Ishikawa (cell line): ENCODE results near the gene DHDDS.

Experiments used
- CEBPB ChIP-seq: IDR thresholded peaks from 2 replicates; pipeline ENCODE4 v1.6.1; 2012
- CREB1 ChIP-seq: IDR thresholded peaks from 2 replicates; pipeline ENCODE4 v1.6.1; 2012; ENCODE audit warnings: low read depth
- EGR1 ChIP-seq: IDR thresholded peaks from 2 replicates; pipeline ENCODE4 v1.6.1; 2012
- EP300 ChIP-seq: IDR thresholded peaks from 2 replicates; pipeline ENCODE4 v1.6.1; 2012; ENCODE audit warnings: borderline replicate concordance
- NFIC ChIP-seq: IDR thresholded peaks from 2 replicates; pipeline ENCODE4 v1.6.1; 2012
- RAD21 ChIP-seq: IDR thresholded peaks from 2 replicates; pipeline ENCODE4 v1.6.1; 2012; ENCODE audit warnings: low read depth
- TAF1 ChIP-seq: IDR thresholded peaks from 2 replicates; pipeline ENCODE4 v1.6.1; 2012; ENCODE audit warnings: low read depth, mild to moderate bottlenecking
- TEAD4 ChIP-seq: IDR thresholded peaks from 2 replicates; pipeline ENCODE4 v1.6.1; 2012
- YY1 ChIP-seq: IDR thresholded peaks from 2 replicates; pipeline ENCODE4 v1.6.1; 2012; ENCODE audit warnings: low read depth
- ZBTB7A ChIP-seq: IDR thresholded peaks from 2 replicates; pipeline ENCODE4 v1.6.1; 2012; ENCODE audit warnings: low read depth
- TF ChIP-seq, protein P1 (sequence below): IDR thresholded peaks from 2 replicates; pipeline ENCODE4 v1.6.1; 2012; ENCODE audit warnings: low read depth, mild to moderate bottlenecking

- TF ChIP-seq EP300 = no peak
- TF ChIP-seq TAF1 = no peak
- no peak for TF ChIP-seq TEAD4
- no peak for TF ChIP-seq CREB1
- TF ChIP-seq CEBPB = no peak
- no peak for TF ChIP-seq EGR1
- no peak for TF ChIP-seq RAD21
- no peak for TF ChIP-seq YY1
- no peak for TF ChIP-seq ZBTB7A
- TF ChIP-seq, protein P1, sequence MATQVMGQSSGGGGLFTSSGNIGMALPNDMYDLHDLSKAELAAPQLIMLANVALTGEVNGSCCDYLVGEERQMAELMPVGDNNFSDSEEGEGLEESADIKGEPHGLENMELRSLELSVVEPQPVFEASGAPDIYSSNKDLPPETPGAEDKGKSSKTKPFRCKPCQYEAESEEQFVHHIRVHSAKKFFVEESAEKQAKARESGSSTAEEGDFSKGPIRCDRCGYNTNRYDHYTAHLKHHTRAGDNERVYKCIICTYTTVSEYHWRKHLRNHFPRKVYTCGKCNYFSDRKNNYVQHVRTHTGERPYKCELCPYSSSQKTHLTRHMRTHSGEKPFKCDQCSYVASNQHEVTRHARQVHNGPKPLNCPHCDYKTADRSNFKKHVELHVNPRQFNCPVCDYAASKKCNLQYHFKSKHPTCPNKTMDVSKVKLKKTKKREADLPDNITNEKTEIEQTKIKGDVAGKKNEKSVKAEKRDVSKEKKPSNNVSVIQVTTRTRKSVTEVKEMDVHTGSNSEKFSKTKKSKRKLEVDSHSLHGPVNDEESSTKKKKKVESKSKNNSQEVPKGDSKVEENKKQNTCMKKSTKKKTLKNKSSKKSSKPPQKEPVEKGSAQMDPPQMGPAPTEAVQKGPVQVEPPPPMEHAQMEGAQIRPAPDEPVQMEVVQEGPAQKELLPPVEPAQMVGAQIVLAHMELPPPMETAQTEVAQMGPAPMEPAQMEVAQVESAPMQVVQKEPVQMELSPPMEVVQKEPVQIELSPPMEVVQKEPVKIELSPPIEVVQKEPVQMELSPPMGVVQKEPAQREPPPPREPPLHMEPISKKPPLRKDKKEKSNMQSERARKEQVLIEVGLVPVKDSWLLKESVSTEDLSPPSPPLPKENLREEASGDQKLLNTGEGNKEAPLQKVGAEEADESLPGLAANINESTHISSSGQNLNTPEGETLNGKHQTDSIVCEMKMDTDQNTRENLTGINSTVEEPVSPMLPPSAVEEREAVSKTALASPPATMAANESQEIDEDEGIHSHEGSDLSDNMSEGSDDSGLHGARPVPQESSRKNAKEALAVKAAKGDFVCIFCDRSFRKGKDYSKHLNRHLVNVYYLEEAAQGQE = no peak
- TF ChIP-seq NFIC = no peak
Measured at GRCh38 chr1:26452459-26453183, 20.5 kb downstream of the DHDDS start.
